NOMO-1 treated with dmso at 0.1 percent for 144 hours (cell line): Measurements from ENCODE around the gene GPC6.

Experiments
- DNase-seq: peaks from one replicate; lab custom pipeline; 2025; ENCODE audit not compliant: unreplicated experiment; lab: John Stamatoyannopoulos, UW

GPC6 gene

GRCh38 chr13:93368296-93368695 lies 141.7 kb downstream of the GPC6 start:
- no peak for DNase-seq

GRCh38 chr13:93368718-93369117 lies 142.1 kb downstream of the GPC6 start:
- no peak for DNase-seq

- no peak for DNase-seq
These were observed 146.2 kb downstream of the GPC6 start for GRCh38 chr13:93372856-93373255.

- no peak for DNase-seq
These were observed 148.9 kb downstream of the GPC6 start for GRCh38 chr13:93375491-93375890.

GRCh38 chr13:93377196-93377595 lies 150.6 kb downstream of the GPC6 start:
- DNase-seq = no peak

GRCh38 chr13:93378184-93378583 lies 151.6 kb downstream of the GPC6 start:
- no peak for DNase-seq

- DNase-seq = no peak
These were observed 159.5 kb downstream of the GPC6 start for GRCh38 chr13:93386116-93386515.

GRCh38 chr13:93388701-93389100 lies 162.1 kb downstream of the GPC6 start:
- no peak for DNase-seq

GRCh38 chr13:93397619-93398018 lies 171.0 kb downstream of the GPC6 start:
- no peak for DNase-seq

GRCh38 chr13:93398167-93399035 lies 171.8 kb downstream of the GPC6 start:
- no peak for DNase-seq

- DNase-seq = no peak
These were observed 172.6 kb downstream of the GPC6 start for GRCh38 chr13:93399212-93399611.

GRCh38 chr13:93406136-93406535 lies 179.5 kb downstream of the GPC6 start:
- DNase-seq = no peak

GRCh38 chr13:93407551-93407950 lies 180.9 kb downstream of the GPC6 start:
- no peak for DNase-seq

- no peak for DNase-seq
These were observed 182.4 kb downstream of the GPC6 start for GRCh38 chr13:93409001-93409400.

GRCh38 chr13:93409816-93410215 lies 183.2 kb downstream of the GPC6 start:
- DNase-seq = no peak

- no peak for DNase-seq
These were observed 184.6 kb downstream of the GPC6 start for GRCh38 chr13:93411186-93411680.

GRCh38 chr13:93412676-93413075 lies 186.1 kb downstream of the GPC6 start:
- no peak for DNase-seq

GRCh38 chr13:93413972-93414717 lies 187.5 kb downstream of the GPC6 start:
- no peak for DNase-seq

- no peak for DNase-seq
These were observed 190.2 kb downstream of the GPC6 start for GRCh38 chr13:93416736-93417355.

- no peak for DNase-seq
These were observed 191.8 kb downstream of the GPC6 start for GRCh38 chr13:93418398-93418797.

- DNase-seq = no peak
These were observed 193.6 kb downstream of the GPC6 start for GRCh38 chr13:93420206-93420605.

- DNase-seq = no peak
These were observed 194.3 kb downstream of the GPC6 start for GRCh38 chr13:93420887-93421286.
